Natural killer cell treated with Interleukin-12 subunit alpha and Interleukin-12 subunit beta and Interleukin-15 and Interleukin-18, amount 100 ng/mL, for 72 hours (primary cell): ENCODE measurements around the gene TEAD1. TPM values are rescaled to one million over a fixed set of nuclear protein-coding genes. Genes with fewer than 3 reads are reported as not detected.

Experiments
- ATAC-seq, 2 donors: fragments of 150-1000 bp; cut with Tn5 transposase in 1 of 2; sonication (Bioruptor Pico), chemical (Tn5 transposase) in 1 of 2; 2 replicates each; pipeline ENCODE4 v1.10.0; 2021
- DNase-seq: peaks from one replicate; pipeline ENCODE4 v3.0.0; 2022; ENCODE audit warnings: low spot score
- H3K27ac Mint-ChIP-seq, 2 donors: 1 replicate in 1 of 2; 2 replicates in 1 of 2; pipeline ENCODE4 v1.8.0; 2022; ENCODE audit warnings: mixed read lengths in 2 of 2, mild to moderate bottlenecking in 1 of 2, moderate library complexity in 1 of 2
- H3K27me3 Mint-ChIP-seq, 2 donors: 1 replicate in 1 of 2; 2 replicates in 1 of 2; pipeline ENCODE4 v1.8.0; 2022; ENCODE audit warnings: mixed read lengths in 2 of 2
- H3K36me3 Mint-ChIP-seq: one replicate; pipeline ENCODE4 v1.8.0; 2022; ENCODE audit warnings: mixed read lengths
- H3K4me1 Mint-ChIP-seq, 2 donors: 1 replicate in 1 of 2; 2 replicates in 1 of 2; pipeline ENCODE4 v1.8.0; 2022; ENCODE audit warnings: low read depth in 2 of 2, mixed read lengths in 2 of 2, mild to moderate bottlenecking in 1 of 2
- H3K4me3 Mint-ChIP-seq: one replicate; pipeline ENCODE4 v1.8.0; 2022; ENCODE audit warnings: mixed read lengths
- H3K9me3 Mint-ChIP-seq: 2 replicates; pipeline ENCODE4 v1.8.0; 2022; ENCODE audit warnings: mixed read lengths
- total RNA-seq, 2 donors: library from RNA; stranded (reverse); gene quantifications; one replicate each; pipeline ENCODE4 v1.2.3, GENCODE V29; 2022

TEAD1 gene
- total RNA-seq, 2 donors from 2014 or later, result 0.06 TPM; not detected in 1

GRCh38 chr11:12909879-12910278, 235.7 kb downstream of the TEAD1 start:
- H3K4me3 Mint-ChIP-seq, result no peak overlapping the region
- peaks cover 18 to 24% of the 10 kb centered on the region in 2 donors for H3K27me3 Mint-ChIP-seq
- H3K27ac Mint-ChIP-seq, result no peak overlapping the region
- DNase-seq (no peak), ATAC-seq (no peak)
- H3K4me1 Mint-ChIP-seq, result no peaks in the 10 kb centered on the region
- no peaks in the 10 kb centered on the region for H3K9me3 Mint-ChIP-seq
- H3K36me3 Mint-ChIP-seq, result no peaks in the 10 kb centered on the region

- Mint-ChIP-seq H3K4me3 (no peak overlapping the region), H3K9me3 (no peaks in the 10 kb centered on the region), H3K4me1 (no peaks in the 10 kb centered on the region), H3K27me3 (peaks cover 23 to 25% of the 10 kb centered on the region in 2 donors), H3K36me3 (no peaks in the 10 kb centered on the region), H3K27ac (no peak overlapping the region)
- no peak for DNase-seq
- ATAC-seq, result peak in 1 of 2 donors; percentile 61
Observed at GRCh38 chr11:12914400-12914912, 240.2 kb downstream of the TEAD1 start.

GRCh38 chr11:12915093-12915492, 240.9 kb downstream of the TEAD1 start:
- Mint-ChIP-seq H3K27me3 (peaks cover 21 to 23% of the 10 kb centered on the region in 2 donors), H3K4me3 (no peak overlapping the region), H3K9me3 (no peaks in the 10 kb centered on the region), H3K27ac (no peak overlapping the region), H3K36me3 (no peaks in the 10 kb centered on the region), H3K4me1 (no peaks in the 10 kb centered on the region)
- DNase-seq (no peak), ATAC-seq (no peak)

- Mint-ChIP-seq H3K4me1 (no peaks in the 10 kb centered on the region), H3K27me3 (peaks cover 20 to 28% of the 10 kb centered on the region in 2 donors), H3K4me3 (no peak overlapping the region), H3K36me3 (no peaks in the 10 kb centered on the region), H3K27ac (no peak overlapping the region), H3K9me3 (no peaks in the 10 kb centered on the region)
- DNase-seq (no peak), ATAC-seq (no peak)
Observed at GRCh38 chr11:12917822-12918221, 243.6 kb downstream of the TEAD1 start.

- Mint-ChIP-seq H3K36me3 (no peaks in the 10 kb centered on the region), H3K4me1 (no peaks in the 10 kb centered on the region), H3K9me3 (no peaks in the 10 kb centered on the region), H3K27ac (no peak overlapping the region), H3K4me3 (no peak overlapping the region), H3K27me3 (peaks cover 25 to 28% of the 10 kb centered on the region in 2 donors)
- ATAC-seq (no peak), DNase-seq (no peak)
Observed at GRCh38 chr11:12918667-12919066, 244.4 kb downstream of the TEAD1 start.

- no peak for ATAC-seq
- DNase-seq, result no peak
- Mint-ChIP-seq H3K27me3 (peaks cover 15 to 23% of the 10 kb centered on the region in 2 donors), H3K27ac (no peak overlapping the region), H3K9me3 (no peaks in the 10 kb centered on the region), H3K4me1 (no peaks in the 10 kb centered on the region), H3K4me3 (no peak overlapping the region), H3K36me3 (no peaks in the 10 kb centered on the region)
Observed at GRCh38 chr11:12922418-12922817, 248.2 kb downstream of the TEAD1 start.

- ATAC-seq, result no peak
- no peaks in the 10 kb centered on the region for H3K9me3 Mint-ChIP-seq
- H3K4me3 Mint-ChIP-seq, result no peak overlapping the region
- H3K36me3 Mint-ChIP-seq, result no peaks in the 10 kb centered on the region
- no peaks in the 10 kb centered on the region for H3K4me1 Mint-ChIP-seq
- no peak overlapping the region for H3K27ac Mint-ChIP-seq
- no peak for DNase-seq
- H3K27me3 Mint-ChIP-seq, result peaks cover 15 to 18% of the 10 kb centered on the region in 2 donors
Observed at GRCh38 chr11:12922980-12923507, 248.8 kb downstream of the TEAD1 start.

- Mint-ChIP-seq H3K4me3 (no peak overlapping the region), H3K27me3 (peaks cover 19 to 29% of the 10 kb centered on the region in 2 donors), H3K27ac (no peak overlapping the region), H3K4me1 (no peaks in the 10 kb centered on the region), H3K9me3 (no peaks in the 10 kb centered on the region), H3K36me3 (no peaks in the 10 kb centered on the region)
- ATAC-seq (no peak), DNase-seq (no peak)
Observed at GRCh38 chr11:12924650-12925049, 250.4 kb downstream of the TEAD1 start.

GRCh38 chr11:12925520-12925919, 251.3 kb downstream of the TEAD1 start:
- Mint-ChIP-seq H3K27me3 (peaks cover 16 to 21% of the 10 kb centered on the region in 2 donors), H3K4me1 (no peaks in the 10 kb centered on the region), H3K27ac (no peak overlapping the region), H3K36me3 (no peaks in the 10 kb centered on the region), H3K9me3 (no peaks in the 10 kb centered on the region), H3K4me3 (no peak overlapping the region)
- peak in 1 of 2 donors; percentile 55 for ATAC-seq
- DNase-seq, result no peak

- no peak for ATAC-seq
- Mint-ChIP-seq H3K36me3 (no peaks in the 10 kb centered on the region), H3K27ac (no peak overlapping the region), H3K4me1 (no peaks in the 10 kb centered on the region), H3K4me3 (no peak overlapping the region), H3K27me3 (peaks cover 15 to 20% of the 10 kb centered on the region in 2 donors), H3K9me3 (no peaks in the 10 kb centered on the region)
- DNase-seq, result no peak
Observed at GRCh38 chr11:12927221-12927620, 253.0 kb downstream of the TEAD1 start.

GRCh38 chr11:12927886-12928285, 253.7 kb downstream of the TEAD1 start:
- Mint-ChIP-seq H3K4me3 (no peak overlapping the region), H3K27me3 (peaks cover 14 to 20% of the 10 kb centered on the region in 2 donors), H3K27ac (no peak overlapping the region), H3K36me3 (no peaks in the 10 kb centered on the region), H3K4me1 (no peaks in the 10 kb centered on the region), H3K9me3 (no peaks in the 10 kb centered on the region)
- ATAC-seq, result no peak
- DNase-seq, result no peak

- H3K4me3 Mint-ChIP-seq, result no peak overlapping the region
- H3K4me1 Mint-ChIP-seq, result no peaks in the 10 kb centered on the region
- H3K9me3 Mint-ChIP-seq, result no peaks in the 10 kb centered on the region
- no peak overlapping the region for H3K27ac Mint-ChIP-seq
- DNase-seq (no peak), ATAC-seq (no peak)
- no peaks in the 10 kb centered on the region for H3K36me3 Mint-ChIP-seq
- peaks cover 13 to 20% of the 10 kb centered on the region in 2 donors for H3K27me3 Mint-ChIP-seq
Observed at GRCh38 chr11:12930850-12931249, 256.6 kb downstream of the TEAD1 start.

- no peak for ATAC-seq
- peaks cover 11 to 13% of the 10 kb centered on the region in 2 donors for H3K27me3 Mint-ChIP-seq
- H3K27ac Mint-ChIP-seq, result no peak overlapping the region
Observed at GRCh38 chr11:12932485-12932884, 258.3 kb downstream of the TEAD1 start.

GRCh38 chr11:12936200-12936599, 262.0 kb downstream of the TEAD1 start:
- Mint-ChIP-seq H3K9me3 (no peaks in the 10 kb centered on the region), H3K4me3 (no peak overlapping the region), H3K27ac (no peak overlapping the region), H3K27me3 (peaks cover 12 to 14% of the 10 kb centered on the region in 2 donors), H3K4me1 (no peaks in the 10 kb centered on the region), H3K36me3 (no peaks in the 10 kb centered on the region)
- DNase-seq (no peak), ATAC-seq (no peak)

More at GRCh38 chr11:12932485-12932884, 258.3 kb downstream of the TEAD1 start:
- Mint-ChIP-seq H3K36me3 (no peaks in the 10 kb centered on the region), H3K9me3 (no peaks in the 10 kb centered on the region), H3K4me1 (no peaks in the 10 kb centered on the region), H3K4me3 (no peak overlapping the region)
- no peak for DNase-seq
